ENCODE results near the gene KIF3A. TPM values are rescaled to one million over a fixed set of nuclear protein-coding genes. Genes with fewer than 3 reads are reported as not detected.

The KIF3A gene
- total RNA-seq, 1 experiment from 2014 or later, result 13.2 TPM

DNA sequence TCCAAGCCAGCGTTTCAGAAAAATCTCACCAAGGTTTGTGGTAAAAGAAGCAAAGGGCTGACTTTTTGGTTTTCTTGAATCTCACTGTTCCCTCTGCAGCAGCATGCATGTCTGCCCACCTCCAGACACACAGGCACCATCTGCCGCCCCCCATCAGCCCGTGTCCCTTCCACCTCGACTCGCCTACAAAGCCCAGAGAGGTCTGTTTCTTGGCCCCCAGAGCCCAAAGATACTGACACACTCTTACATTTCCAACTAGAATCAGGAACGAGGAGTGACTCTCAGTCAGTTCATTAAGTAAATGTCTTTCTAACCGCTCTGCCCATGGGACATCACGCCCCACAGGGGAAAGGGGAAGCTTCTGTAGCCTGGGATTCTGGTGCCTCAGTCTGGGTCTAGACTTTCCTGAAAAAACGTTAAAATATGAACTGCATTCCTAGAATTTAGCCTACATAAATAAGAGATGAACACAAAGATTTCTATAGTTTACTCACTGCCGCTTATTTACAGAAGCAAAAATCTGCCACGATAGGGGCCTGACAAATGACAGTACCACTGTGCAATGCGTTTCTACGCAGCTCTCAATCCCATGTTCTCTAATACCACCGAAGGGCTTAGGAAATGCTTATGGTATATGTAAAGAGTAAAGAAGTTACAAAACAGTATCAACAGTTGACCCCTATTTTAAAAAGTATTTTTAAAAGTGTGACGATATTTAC lies 59.5 kb downstream of the KIF3A start:
- peaks cover 3% of the 10 kb centered on the region for H4K20me1 ChIP-seq (ENCODE audit: control insufficient read depth, insufficient read depth, insufficient read length)
- H2BK12ac ChIP-seq (ENCODE audit: insufficient read length, low read depth, low read length), result no peak overlapping the region
- H2BK120ac ChIP-seq (ENCODE audit: low read depth, low read length, poor library complexity, severe bottlenecking), result no peak overlapping the region
- H3K27me3 Mint-ChIP-seq (ENCODE audit: low read depth), result no peaks in the 10 kb centered on the region; the same call in 1 of the 2 replicates
- TF ChIP-seq, protein P1, sequence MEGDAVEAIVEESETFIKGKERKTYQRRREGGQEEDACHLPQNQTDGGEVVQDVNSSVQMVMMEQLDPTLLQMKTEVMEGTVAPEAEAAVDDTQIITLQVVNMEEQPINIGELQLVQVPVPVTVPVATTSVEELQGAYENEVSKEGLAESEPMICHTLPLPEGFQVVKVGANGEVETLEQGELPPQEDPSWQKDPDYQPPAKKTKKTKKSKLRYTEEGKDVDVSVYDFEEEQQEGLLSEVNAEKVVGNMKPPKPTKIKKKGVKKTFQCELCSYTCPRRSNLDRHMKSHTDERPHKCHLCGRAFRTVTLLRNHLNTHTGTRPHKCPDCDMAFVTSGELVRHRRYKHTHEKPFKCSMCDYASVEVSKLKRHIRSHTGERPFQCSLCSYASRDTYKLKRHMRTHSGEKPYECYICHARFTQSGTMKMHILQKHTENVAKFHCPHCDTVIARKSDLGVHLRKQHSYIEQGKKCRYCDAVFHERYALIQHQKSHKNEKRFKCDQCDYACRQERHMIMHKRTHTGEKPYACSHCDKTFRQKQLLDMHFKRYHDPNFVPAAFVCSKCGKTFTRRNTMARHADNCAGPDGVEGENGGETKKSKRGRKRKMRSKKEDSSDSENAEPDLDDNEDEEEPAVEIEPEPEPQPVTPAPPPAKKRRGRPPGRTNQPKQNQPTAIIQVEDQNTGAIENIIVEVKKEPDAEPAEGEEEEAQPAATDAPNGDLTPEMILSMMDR (conservative IDR thresholded peaks at IDR 0.05), result no peak
- H3K27me3 ChIP-seq (ENCODE audit: insufficient read depth, low read length), result no peaks in the 10 kb centered on the region
- no peak overlapping the region for H2AFZ ChIP-seq (ENCODE audit: low read length)
- H2BK5ac ChIP-seq (ENCODE audit: insufficient read length, low read length), result no peak overlapping the region
- H3K14ac ChIP-seq (ENCODE audit: insufficient read depth, low read length), result no peak overlapping the region
- H2BK15ac ChIP-seq (ENCODE audit: low read depth, low read length), result no peak overlapping the region
- H3K23ac ChIP-seq (ENCODE audit: insufficient read length, low read depth, low read length), result no peak overlapping the region
- H3K9me3 ChIP-seq (ENCODE audit: control insufficient read depth, low read depth, low read length), result no peaks in the 10 kb centered on the region
- H3K23me2 ChIP-seq (ENCODE audit: insufficient read length, low read depth, low read length, poor library complexity, severe bottlenecking), result no peaks in the 10 kb centered on the region
- no peak overlapping the region for H3T11ph ChIP-seq (ENCODE audit: low read length)
- H3K4me2 ChIP-seq (ENCODE audit: insufficient read depth, insufficient read length, low read length), result no peak overlapping the region
- H3K27ac ChIP-seq (ENCODE audit: insufficient read length, low read depth, low read length), result no peak overlapping the region
- H4K5ac ChIP-seq (ENCODE audit: insufficient read length, low read depth, low read length), result no peak overlapping the region
- H3K79me2 ChIP-seq (ENCODE audit: insufficient read depth, low read length), result no peaks in the 10 kb centered on the region
- no peaks in the 10 kb centered on the region for H3K9me3 Mint-ChIP-seq
- H3K56ac ChIP-seq (ENCODE audit: insufficient read length, low read depth, low read length), result no peak overlapping the region
- H2AK5ac ChIP-seq (ENCODE audit: insufficient read length, low read length), result no peak overlapping the region
- H3K4me1 ChIP-seq (ENCODE audit: insufficient read depth, low read length), result no peaks in the 10 kb centered on the region
- H3K4me1 Mint-ChIP-seq, result peaks cover 4 to 5% of the 10 kb centered on the region in 2 experiments; a peak in 1 of 4 replicates
- no peak overlapping the region for H3K9ac ChIP-seq (ENCODE audit: extremely low read depth, insufficient read length, low read length)
- H4K91ac ChIP-seq (ENCODE audit: insufficient read length, low read depth, low read length), result no peak overlapping the region
- H3K27ac Mint-ChIP-seq, result peak overlapping the region in 1 of 3 experiments; percentile 54; a peak in 3 of 7 replicates
- no peak for DNase-seq
- H4K8ac ChIP-seq (replicated peaks; ENCODE audit: insufficient read length, low read depth, low read length), result no peak overlapping the region
- H3K4me3 Mint-ChIP-seq, result no peak overlapping the region
- no peaks in the 10 kb centered on the region for H3K36me3 Mint-ChIP-seq (ENCODE audit: insufficient read depth in 1 of 3, low read depth in 3 of 3)
- no CpG with 5 or more reads among the region's 15 CpGs for WGBS (ENCODE audit: extremely low coverage, insufficient read length, low lambda C conversion rate)
- no peak overlapping the region for H3K18ac ChIP-seq (ENCODE audit: insufficient read length, low read depth, low read length)
- no peaks in the 10 kb centered on the region for H3K79me1 ChIP-seq (ENCODE audit: insufficient read depth, low read depth, low read length, poor library complexity, severe bottlenecking)
- no peak overlapping the region for H2BK20ac ChIP-seq (ENCODE audit: low read depth, low read length, poor library complexity, severe bottlenecking)
- H3K4ac ChIP-seq (ENCODE audit: low read depth, low read length), result no peak overlapping the region
